ENCODE results near the gene TMEM218.

DNA sequence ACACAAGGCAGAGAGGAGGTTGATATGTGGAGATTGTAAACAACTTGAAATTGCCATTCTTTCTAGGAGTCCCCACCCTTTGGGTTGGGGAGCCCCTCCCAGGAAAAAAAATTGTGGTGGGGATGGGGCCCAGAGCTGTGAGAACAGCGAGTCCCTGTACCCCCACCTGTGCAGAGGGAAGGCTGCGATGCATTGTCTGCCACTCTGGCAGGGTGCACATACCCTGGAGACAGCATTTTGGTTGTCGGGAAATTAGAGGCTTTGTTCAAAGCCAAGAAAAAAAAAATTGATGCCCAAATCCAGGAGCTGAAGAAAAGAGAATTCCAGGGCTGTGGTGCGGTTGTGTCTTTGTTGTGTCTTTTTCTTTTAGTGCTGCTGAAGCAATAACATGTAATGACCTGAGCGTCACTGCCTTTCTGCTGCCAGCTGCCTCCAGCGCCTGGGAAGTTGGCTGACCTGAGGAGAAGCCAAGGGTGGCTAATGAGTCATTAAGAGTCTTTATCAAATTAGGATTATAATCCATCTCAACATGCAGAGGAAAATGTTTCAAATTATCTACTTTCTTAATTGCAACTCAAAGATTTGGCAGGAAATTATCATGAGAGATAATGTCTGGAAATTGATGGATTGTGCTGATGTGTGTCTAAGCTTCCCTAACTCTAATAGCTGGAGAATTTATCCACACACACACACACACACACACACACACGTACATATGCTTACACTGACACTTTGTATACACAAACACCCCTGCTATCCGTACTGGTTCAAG, 45.1 kb upstream of the TMEM218 start:
- TF ChIP-seq POLR2A (IDR thresholded peaks at IDR 0.05), result no peak
- TF ChIP-seq, protein P1, sequence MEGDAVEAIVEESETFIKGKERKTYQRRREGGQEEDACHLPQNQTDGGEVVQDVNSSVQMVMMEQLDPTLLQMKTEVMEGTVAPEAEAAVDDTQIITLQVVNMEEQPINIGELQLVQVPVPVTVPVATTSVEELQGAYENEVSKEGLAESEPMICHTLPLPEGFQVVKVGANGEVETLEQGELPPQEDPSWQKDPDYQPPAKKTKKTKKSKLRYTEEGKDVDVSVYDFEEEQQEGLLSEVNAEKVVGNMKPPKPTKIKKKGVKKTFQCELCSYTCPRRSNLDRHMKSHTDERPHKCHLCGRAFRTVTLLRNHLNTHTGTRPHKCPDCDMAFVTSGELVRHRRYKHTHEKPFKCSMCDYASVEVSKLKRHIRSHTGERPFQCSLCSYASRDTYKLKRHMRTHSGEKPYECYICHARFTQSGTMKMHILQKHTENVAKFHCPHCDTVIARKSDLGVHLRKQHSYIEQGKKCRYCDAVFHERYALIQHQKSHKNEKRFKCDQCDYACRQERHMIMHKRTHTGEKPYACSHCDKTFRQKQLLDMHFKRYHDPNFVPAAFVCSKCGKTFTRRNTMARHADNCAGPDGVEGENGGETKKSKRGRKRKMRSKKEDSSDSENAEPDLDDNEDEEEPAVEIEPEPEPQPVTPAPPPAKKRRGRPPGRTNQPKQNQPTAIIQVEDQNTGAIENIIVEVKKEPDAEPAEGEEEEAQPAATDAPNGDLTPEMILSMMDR (IDR thresholded peaks at IDR 0.05), result no peak

All from thyroid gland (tissue), 4 donors.